ENCODE measurements around the gene SLC5A10. TPM values are rescaled to one million over a fixed set of nuclear protein-coding genes. Genes with fewer than 3 reads are reported as not detected.

The SLC5A10 gene
- under 1 TPM in 3 of 4 donors, not detected in 1; 0.40 to 0.76 (median 0.53) TPM for total RNA-seq

DNA sequence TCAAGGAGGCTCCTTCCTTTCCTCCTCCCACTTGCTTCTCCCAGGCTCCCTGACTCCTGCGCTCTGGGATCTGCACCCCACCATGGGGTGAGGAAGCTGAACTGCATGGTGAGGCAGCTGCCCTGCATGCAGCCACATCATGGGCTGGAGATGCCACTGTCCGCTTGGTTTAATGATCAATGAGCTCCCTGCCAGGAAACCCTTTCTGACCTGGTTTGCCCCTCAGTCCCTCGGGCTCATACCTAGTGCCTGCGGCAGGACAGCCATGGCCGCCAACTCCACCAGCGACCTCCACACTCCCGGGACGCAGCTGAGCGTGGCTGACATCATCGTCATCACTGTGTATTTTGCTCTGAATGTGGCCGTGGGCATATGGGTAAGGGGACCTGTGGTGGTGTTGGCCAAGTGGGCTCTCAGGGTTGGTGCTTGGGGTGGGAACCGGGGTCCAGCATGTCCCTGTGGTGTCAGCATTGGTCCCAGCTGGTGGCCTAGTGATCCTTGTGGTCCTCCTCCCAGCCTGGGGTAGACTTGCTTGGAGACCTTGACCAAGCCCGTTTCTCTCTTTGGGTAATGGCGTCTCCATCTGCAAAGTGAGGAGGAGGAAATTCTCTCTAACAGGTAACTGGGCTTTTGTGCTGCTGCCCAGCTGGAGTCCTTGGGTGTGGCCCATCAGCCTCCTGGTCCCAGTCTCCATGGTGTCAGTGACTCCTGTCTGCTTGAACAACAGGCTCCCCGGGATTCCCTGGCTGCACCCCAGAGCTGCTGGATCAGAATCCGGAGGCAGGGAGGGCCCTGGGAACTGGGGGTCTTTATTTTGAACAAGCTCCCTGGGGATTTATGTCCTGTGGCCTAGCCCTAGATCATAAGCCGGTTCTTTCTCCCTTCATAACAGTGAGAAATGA lies at the start of gene SLC5A10:
SLC5A10 (plus strand) TSS at position 225 of the 902 bp plus-strand sequence; CDS start at position 266, 41 bp downstream.
- DNase-seq, result no peak
- TF ChIP-seq, protein P1, sequence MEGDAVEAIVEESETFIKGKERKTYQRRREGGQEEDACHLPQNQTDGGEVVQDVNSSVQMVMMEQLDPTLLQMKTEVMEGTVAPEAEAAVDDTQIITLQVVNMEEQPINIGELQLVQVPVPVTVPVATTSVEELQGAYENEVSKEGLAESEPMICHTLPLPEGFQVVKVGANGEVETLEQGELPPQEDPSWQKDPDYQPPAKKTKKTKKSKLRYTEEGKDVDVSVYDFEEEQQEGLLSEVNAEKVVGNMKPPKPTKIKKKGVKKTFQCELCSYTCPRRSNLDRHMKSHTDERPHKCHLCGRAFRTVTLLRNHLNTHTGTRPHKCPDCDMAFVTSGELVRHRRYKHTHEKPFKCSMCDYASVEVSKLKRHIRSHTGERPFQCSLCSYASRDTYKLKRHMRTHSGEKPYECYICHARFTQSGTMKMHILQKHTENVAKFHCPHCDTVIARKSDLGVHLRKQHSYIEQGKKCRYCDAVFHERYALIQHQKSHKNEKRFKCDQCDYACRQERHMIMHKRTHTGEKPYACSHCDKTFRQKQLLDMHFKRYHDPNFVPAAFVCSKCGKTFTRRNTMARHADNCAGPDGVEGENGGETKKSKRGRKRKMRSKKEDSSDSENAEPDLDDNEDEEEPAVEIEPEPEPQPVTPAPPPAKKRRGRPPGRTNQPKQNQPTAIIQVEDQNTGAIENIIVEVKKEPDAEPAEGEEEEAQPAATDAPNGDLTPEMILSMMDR (IDR thresholded peaks at IDR 0.05), result peak in 1 of 6 experiments; percentile 20
- no peak for TF ChIP-seq POLR2A (IDR thresholded peaks at IDR 0.05)
- Histone ChIP-seq H3K4me1 (peaks cover 0 to 16% (median 3%) of the 10 kb centered on the region in 3 donors), H3K36me3 (no peaks in the 10 kb centered on the region), H3K4me3 (no peak within 1 kb of the TSS), H3K27ac (no peak within 1 kb of the TSS), H3K27me3 (peaks cover 0 to 20% (median 0%) of the 10 kb centered on the region in 4 donors), H3K9me3 (no peaks in the 10 kb centered on the region)
- intact Hi-C loops (cut with DNase I), result no loop called here
- WGBS, 2 donors, result 85 to 93% methylated on average over 8 to 11 of the region's 17 CpGs

DNA sequence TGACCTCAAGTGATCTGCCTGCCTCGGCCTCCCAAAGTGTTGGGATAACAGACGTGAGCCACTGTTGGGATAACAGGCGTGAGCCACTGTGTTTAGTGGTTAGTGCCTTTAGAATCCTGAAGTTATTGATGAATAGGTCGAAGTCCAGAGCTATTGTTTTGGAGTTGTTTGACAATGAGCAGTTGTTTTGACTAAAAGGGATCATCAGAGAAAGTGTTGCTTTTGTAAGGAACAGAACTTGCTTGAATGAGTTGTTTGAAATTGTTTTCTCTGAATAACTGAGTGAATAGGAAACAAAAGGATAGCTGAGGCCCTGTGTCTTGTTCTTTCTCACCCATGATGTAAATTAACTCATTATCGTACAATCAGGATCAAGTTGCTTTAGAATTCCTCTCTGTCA lies 47.5 kb upstream of the SLC5A10 start:
- Histone ChIP-seq H3K4me1 (peaks cover 0 to 12% (median 0%) of the 10 kb centered on the region in 3 donors), H3K36me3 (peaks cover 0 to 94% (median 10%) of the 10 kb centered on the region in 3 donors), H3K27ac (no peak overlapping the region), H3K9me3 (no peaks in the 10 kb centered on the region), H3K4me3 (no peak overlapping the region), H3K27me3 (no peaks in the 10 kb centered on the region)
- 69 to 81% methylated on average over 3 to 5 of the region's 5 CpGs for WGBS, 2 donors
- TF ChIP-seq, protein P1 (IDR thresholded peaks at IDR 0.05), result no peak
- no peak for TF ChIP-seq POLR2A (IDR thresholded peaks at IDR 0.05)
- DNase-seq, result no peak
- intact Hi-C loops (cut with DNase I), result no loop called here

DNA sequence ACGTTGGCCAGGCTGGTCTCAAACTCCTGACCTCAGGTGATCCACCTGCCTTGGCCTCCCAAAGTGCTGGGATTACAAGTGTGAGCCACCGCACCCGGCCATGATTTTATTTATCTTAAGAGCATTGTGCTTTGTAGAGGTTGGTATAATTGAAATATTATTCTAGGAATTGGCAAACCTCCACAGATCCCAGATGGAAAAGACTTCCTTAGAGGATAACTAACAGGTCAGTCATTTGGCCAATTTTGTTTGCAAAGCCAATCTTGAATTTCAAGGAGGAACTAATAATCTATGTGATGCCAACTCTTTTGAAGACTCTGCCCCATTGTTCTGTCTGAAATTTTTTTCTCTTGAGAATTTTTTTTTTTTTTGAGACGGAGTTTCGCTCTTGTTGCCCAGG lies 46.7 kb upstream of the SLC5A10 start:
- intact Hi-C loops (cut with DNase I), result no loop called here
- Histone ChIP-seq H3K4me1 (peaks cover 0 to 10% (median 0%) of the 10 kb centered on the region in 3 donors), H3K9me3 (no peaks in the 10 kb centered on the region), H3K27ac (no peak overlapping the region), H3K4me3 (no peak overlapping the region), H3K36me3 (peaks cover 0 to 94% (median 10%) of the 10 kb centered on the region in 3 donors), H3K27me3 (no peaks in the 10 kb centered on the region)
- WGBS, 2 donors, result 89 to 93% methylated on average over 5 of the region's 5 CpGs
- TF ChIP-seq, protein P1 (IDR thresholded peaks at IDR 0.05), result no peak
- no peak for TF ChIP-seq POLR2A (IDR thresholded peaks at IDR 0.05)
- DNase-seq, result no peak

DNA sequence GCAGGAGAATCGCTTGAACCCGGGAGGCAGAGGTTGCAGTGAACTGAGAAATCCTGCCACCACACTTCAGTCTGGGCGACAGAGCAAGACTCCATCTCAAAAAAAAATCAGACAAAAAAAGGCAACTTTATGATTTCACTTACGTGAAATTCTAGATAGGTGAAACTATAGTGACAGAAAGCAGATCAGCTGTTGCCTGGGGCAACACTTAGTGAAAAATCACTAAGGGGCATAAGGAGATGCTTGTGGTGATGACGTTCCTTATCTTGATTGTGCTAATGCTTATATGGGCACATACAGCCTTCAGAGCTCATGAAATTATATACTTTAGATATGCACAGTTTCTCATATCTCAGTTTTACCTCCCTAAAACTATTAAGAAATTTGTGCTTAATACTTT lies 41.6 kb upstream of the SLC5A10 start:
- WGBS, 2 donors, result 81 to 85% methylated on average over 5 of the region's 5 CpGs
- Histone ChIP-seq H3K9me3 (no peaks in the 10 kb centered on the region), H3K36me3 (peaks cover 0 to 94% (median 10%) of the 10 kb centered on the region in 3 donors)

More for the DNA sequence above, 41.6 kb upstream of the SLC5A10 start:
- no peaks in the 10 kb centered on the region for H3K4me1 ChIP-seq
- TF ChIP-seq, protein P1 (IDR thresholded peaks at IDR 0.05), result no peak
- no peak for TF ChIP-seq POLR2A (IDR thresholded peaks at IDR 0.05)
- no peak for DNase-seq
- intact Hi-C loops (cut with DNase I), result no loop called here
- H3K27ac ChIP-seq, result no peak overlapping the region
- no peak overlapping the region for H3K4me3 ChIP-seq
- no peaks in the 10 kb centered on the region for H3K27me3 ChIP-seq

Measured in esophagus squamous epithelium (tissue), 5 donors.